ENCODE measurements around the gene GM2A. TPM values are rescaled to one million over a fixed set of nuclear protein-coding genes. Genes with fewer than 3 reads are reported as not detected.

GM2A gene
- 21.4 TPM for total RNA-seq

GRCh38 chr5:151252762-151253604 lies at the start of gene GM2A:
Gene GM2A, plus strand, starts transcription at chr5:151253185. Its CDS starts 32 bp downstream, at chr5:151253217.

GRCh38 chr5:151223447-151224264 lies 29.3 kb upstream of the GM2A start, which contains the start of gene CCDC69:
Gene CCDC69, minus strand, starts transcription at chr5:151224092. Its CDS starts 122 bp downstream, at chr5:151223970.

GRCh38 chr5:151303666-151304065 lies 50.7 kb downstream of the GM2A start, which contains the start of gene SLC36A3:
Gene SLC36A3, minus strand, starts transcription at chr5:151303766. Its CDS starts 412 bp downstream, at chr5:151303354.

Other genes with a start within 250 kb of the GM2A start
- gene GPX3, start 232.6 kb upstream of the GM2A start, total RNA-seq, result 415 TPM
- gene TNIP1, start 172.2 kb upstream of the GM2A start, total RNA-seq, result 64.1 TPM
- 225 TPM for gene ANXA6, start 95.4 kb upstream of the GM2A start, total RNA-seq
- 7.6 TPM for gene CCDC69, start 29.1 kb upstream of the GM2A start, total RNA-seq
- not detected for gene SLC36A3, start 50.6 kb downstream of the GM2A start, total RNA-seq
- 6.4 TPM for gene SLC36A2, start 94.4 kb downstream of the GM2A start, total RNA-seq
- gene SLC36A1, start 194.4 kb downstream of the GM2A start, total RNA-seq, result 8.2 TPM

All from metanephros (tissue), 1 donor.